ENCODE measurements around the gene CCL25.

- TF ChIP-seq CTCF (conservative IDR thresholded peaks at IDR 0.05; ENCODE audit: low read depth in 2 of 2) (no peak), POLR2AphosphoS5 (IDR thresholded peaks at IDR 0.05; ENCODE audit: low read depth) (no peak), JUNB (IDR thresholded peaks at IDR 0.05; ENCODE audit: unreplicated experiment) (no peak), EZH2 (IDR thresholded peaks at IDR 0.05; ENCODE audit: low read depth, unreplicated experiment) (no peak), CREB1 (CRISPR knock-in tag; IDR thresholded peaks at IDR 0.05; ENCODE audit: low read depth) (no peak), NANOG (IDR thresholded peaks at IDR 0.05; ENCODE audit: borderline replicate concordance) (no peak)
- TF ChIP-seq, protein P1, sequence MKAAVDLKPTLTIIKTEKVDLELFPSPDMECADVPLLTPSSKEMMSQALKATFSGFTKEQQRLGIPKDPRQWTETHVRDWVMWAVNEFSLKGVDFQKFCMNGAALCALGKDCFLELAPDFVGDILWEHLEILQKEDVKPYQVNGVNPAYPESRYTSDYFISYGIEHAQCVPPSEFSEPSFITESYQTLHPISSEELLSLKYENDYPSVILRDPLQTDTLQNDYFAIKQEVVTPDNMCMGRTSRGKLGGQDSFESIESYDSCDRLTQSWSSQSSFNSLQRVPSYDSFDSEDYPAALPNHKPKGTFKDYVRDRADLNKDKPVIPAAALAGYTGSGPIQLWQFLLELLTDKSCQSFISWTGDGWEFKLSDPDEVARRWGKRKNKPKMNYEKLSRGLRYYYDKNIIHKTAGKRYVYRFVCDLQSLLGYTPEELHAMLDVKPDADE (IDR thresholded peaks at IDR 0.05) = no peak
- TF ChIP-seq, protein P2, sequence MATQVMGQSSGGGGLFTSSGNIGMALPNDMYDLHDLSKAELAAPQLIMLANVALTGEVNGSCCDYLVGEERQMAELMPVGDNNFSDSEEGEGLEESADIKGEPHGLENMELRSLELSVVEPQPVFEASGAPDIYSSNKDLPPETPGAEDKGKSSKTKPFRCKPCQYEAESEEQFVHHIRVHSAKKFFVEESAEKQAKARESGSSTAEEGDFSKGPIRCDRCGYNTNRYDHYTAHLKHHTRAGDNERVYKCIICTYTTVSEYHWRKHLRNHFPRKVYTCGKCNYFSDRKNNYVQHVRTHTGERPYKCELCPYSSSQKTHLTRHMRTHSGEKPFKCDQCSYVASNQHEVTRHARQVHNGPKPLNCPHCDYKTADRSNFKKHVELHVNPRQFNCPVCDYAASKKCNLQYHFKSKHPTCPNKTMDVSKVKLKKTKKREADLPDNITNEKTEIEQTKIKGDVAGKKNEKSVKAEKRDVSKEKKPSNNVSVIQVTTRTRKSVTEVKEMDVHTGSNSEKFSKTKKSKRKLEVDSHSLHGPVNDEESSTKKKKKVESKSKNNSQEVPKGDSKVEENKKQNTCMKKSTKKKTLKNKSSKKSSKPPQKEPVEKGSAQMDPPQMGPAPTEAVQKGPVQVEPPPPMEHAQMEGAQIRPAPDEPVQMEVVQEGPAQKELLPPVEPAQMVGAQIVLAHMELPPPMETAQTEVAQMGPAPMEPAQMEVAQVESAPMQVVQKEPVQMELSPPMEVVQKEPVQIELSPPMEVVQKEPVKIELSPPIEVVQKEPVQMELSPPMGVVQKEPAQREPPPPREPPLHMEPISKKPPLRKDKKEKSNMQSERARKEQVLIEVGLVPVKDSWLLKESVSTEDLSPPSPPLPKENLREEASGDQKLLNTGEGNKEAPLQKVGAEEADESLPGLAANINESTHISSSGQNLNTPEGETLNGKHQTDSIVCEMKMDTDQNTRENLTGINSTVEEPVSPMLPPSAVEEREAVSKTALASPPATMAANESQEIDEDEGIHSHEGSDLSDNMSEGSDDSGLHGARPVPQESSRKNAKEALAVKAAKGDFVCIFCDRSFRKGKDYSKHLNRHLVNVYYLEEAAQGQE (IDR thresholded peaks at IDR 0.05; ENCODE audit: unreplicated experiment) = no peak
Observed at GRCh38 chr19:8110931-8111330, 58.4 kb downstream of the CCL25 start.
